Measurements from ENCODE around the gene ARHGAP29. TPM values are rescaled to one million over a fixed set of nuclear protein-coding genes. Genes with fewer than 3 reads are reported as not detected.
A peak's percentile ranks its signal among the peaks of the same experiment; 100 is the strongest.

The ARHGAP29 gene
- total RNA-seq, result 180 and 187 TPM in 2 replicates
- long read RNA-seq, full-length matches to known transcripts, result 6 of 139 reads
- long read RNA-seq, partial matches to known transcripts, result 102 of 139 reads
- long read RNA-seq, other reads (novel, unspliced or antisense), result 31 of 139 reads

- H3K4me1 Mint-ChIP-seq (ENCODE audit: unreplicated experiment), result peaks cover 50% of the 10 kb centered on the region
These were observed at the start of gene ARHGAP29 for GRCh38 chr1:94237291-94238226. Gene ARHGAP29, minus strand, starts transcription at chr1:94237584. Its CDS starts 5,973 bp downstream, at chr1:94231611.

GRCh38 chr1:94286864-94287437, 49.6 kb upstream of the ARHGAP29 start:
- H3K27ac Mint-ChIP-seq (ENCODE audit: unreplicated experiment), result no peak overlapping the region
- H3K4me1 Mint-ChIP-seq (ENCODE audit: unreplicated experiment), result peaks cover 10% of the 10 kb centered on the region
- H3K9me3 Mint-ChIP-seq (ENCODE audit: unreplicated experiment), result peaks cover 5% of the 10 kb centered on the region
- no peak overlapping the region for H3K4me3 Mint-ChIP-seq (ENCODE audit: unreplicated experiment)
- H3K36me3 Mint-ChIP-seq (ENCODE audit: unreplicated experiment), result no peaks in the 10 kb centered on the region
- DNase-seq (ENCODE audit: extremely low spot score, unreplicated experiment), result no peak
- H3K27me3 Mint-ChIP-seq (ENCODE audit: unreplicated experiment), result peaks cover 1% of the 10 kb centered on the region
- TF ChIP-seq CTCF (IDR thresholded peaks at IDR 0.05), result no peak

More at GRCh38 chr1:94237291-94238226, at the start of gene ARHGAP29:
- Mint-ChIP-seq H3K27ac (ENCODE audit: unreplicated experiment) (peak within 1 kb of the TSS; percentile 94), H3K36me3 (ENCODE audit: unreplicated experiment) (peaks cover 23% of the 10 kb centered on the region), H3K27me3 (ENCODE audit: unreplicated experiment) (no peaks in the 10 kb centered on the region), H3K4me3 (ENCODE audit: unreplicated experiment) (peak within 1 kb of the TSS; percentile 94), H3K9me3 (ENCODE audit: unreplicated experiment) (peaks cover 3% of the 10 kb centered on the region)
- TF ChIP-seq CTCF (IDR thresholded peaks at IDR 0.05), result peak; percentile 35
- peak; percentile 94 for DNase-seq (ENCODE audit: extremely low spot score, unreplicated experiment)

- Mint-ChIP-seq H3K9me3 (ENCODE audit: unreplicated experiment) (peaks cover under 1% of the 10 kb centered on the region), H3K36me3 (ENCODE audit: unreplicated experiment) (no peaks in the 10 kb centered on the region), H3K4me3 (ENCODE audit: unreplicated experiment) (no peak overlapping the region), H3K27ac (ENCODE audit: unreplicated experiment) (no peak overlapping the region), H3K4me1 (ENCODE audit: unreplicated experiment) (peaks cover 18% of the 10 kb centered on the region), H3K27me3 (ENCODE audit: unreplicated experiment) (peaks cover under 1% of the 10 kb centered on the region)
- no peak for DNase-seq (ENCODE audit: extremely low spot score, unreplicated experiment)
- TF ChIP-seq CTCF (IDR thresholded peaks at IDR 0.05), result no peak
These were observed 47.8 kb upstream of the ARHGAP29 start for GRCh38 chr1:94285031-94285654.

GRCh38 chr1:94284476-94284875, 47.1 kb upstream of the ARHGAP29 start:
- no peaks in the 10 kb centered on the region for H3K9me3 Mint-ChIP-seq (ENCODE audit: unreplicated experiment)
- peaks cover 19% of the 10 kb centered on the region for H3K4me1 Mint-ChIP-seq (ENCODE audit: unreplicated experiment)
- no peaks in the 10 kb centered on the region for H3K27me3 Mint-ChIP-seq (ENCODE audit: unreplicated experiment)
- no peak overlapping the region for H3K4me3 Mint-ChIP-seq (ENCODE audit: unreplicated experiment)
- no peaks in the 10 kb centered on the region for H3K36me3 Mint-ChIP-seq (ENCODE audit: unreplicated experiment)
- no peak for DNase-seq (ENCODE audit: extremely low spot score, unreplicated experiment)
- TF ChIP-seq CTCF (IDR thresholded peaks at IDR 0.05), result no peak
- H3K27ac Mint-ChIP-seq (ENCODE audit: unreplicated experiment), result no peak overlapping the region
